ENCODE data around the gene TEX26.

The TEX26 gene

DNA sequence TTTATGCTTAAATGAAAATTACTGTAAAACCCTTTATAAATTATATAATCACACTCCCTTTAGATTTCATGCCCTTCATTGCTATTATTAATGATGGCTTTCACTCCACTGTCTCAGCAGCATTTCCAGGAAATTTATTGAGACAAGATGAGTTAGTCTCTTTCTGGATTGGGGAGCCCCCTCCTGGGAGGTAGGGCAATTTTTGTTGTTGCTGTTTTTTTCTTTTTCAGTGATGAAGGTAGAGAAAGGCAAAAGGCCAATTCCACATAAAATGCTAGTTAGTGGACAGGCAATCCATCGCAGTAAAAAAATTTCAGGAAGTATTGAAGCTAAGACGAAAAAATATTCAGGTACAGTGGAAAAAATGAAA, 80.2 kb downstream of the TEX26 start:
- Histone ChIP-seq H3K4me1 (ENCODE audit: control insufficient read depth, insufficient read depth, low read length) (peaks cover 28% of the 10 kb centered on the region), H3K27ac (ENCODE audit: low read depth, low read length) (no peak overlapping the region), H3K36me3 (ENCODE audit: control insufficient read depth, insufficient read depth, low read length) (no peaks in the 10 kb centered on the region), H3K27me3 (ENCODE audit: control insufficient read depth, insufficient read depth, low read length) (no peaks in the 10 kb centered on the region), H3K4me3 (ENCODE audit: low read depth, low read length) (no peak overlapping the region), H3K9me3 (ENCODE audit: control insufficient read depth, insufficient read depth, low read depth, low read length) (no peaks in the 10 kb centered on the region), H3K9ac (ENCODE audit: low read length) (no peak overlapping the region)

DNA sequence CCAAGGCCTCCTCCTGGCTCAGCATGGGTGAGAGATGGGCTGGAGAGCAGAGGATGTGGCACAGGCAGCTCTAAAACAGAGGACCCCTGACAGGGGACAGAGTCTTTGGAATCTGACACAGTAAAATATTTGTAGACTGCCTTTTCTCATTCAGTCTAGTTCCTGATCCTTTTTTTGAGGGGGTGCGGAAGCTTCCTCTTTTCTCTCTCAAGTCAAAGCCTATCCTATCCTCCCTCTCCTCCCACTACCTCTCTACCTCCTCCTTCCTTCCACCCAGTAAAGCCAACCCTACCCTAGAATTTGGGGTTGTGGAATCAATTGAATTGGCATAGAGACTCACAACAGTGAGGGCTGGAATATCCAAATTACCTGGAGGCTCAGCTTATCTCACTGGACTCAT, 82.0 kb downstream of the TEX26 start:
- no peak overlapping the region for H3K27ac ChIP-seq (ENCODE audit: low read depth, low read length)
- no peak overlapping the region for H3K4me3 ChIP-seq (ENCODE audit: low read depth, low read length)
- H3K36me3 ChIP-seq (ENCODE audit: control insufficient read depth, insufficient read depth, low read length) = no peaks in the 10 kb centered on the region
- no peaks in the 10 kb centered on the region for H3K9me3 ChIP-seq (ENCODE audit: control insufficient read depth, insufficient read depth, low read depth, low read length)
- H3K4me1 ChIP-seq (ENCODE audit: control insufficient read depth, insufficient read depth, low read length) = peaks cover 28% of the 10 kb centered on the region
- no peaks in the 10 kb centered on the region for H3K27me3 ChIP-seq (ENCODE audit: control insufficient read depth, insufficient read depth, low read length)
- no peak overlapping the region for H3K9ac ChIP-seq (ENCODE audit: low read length)

DNA sequence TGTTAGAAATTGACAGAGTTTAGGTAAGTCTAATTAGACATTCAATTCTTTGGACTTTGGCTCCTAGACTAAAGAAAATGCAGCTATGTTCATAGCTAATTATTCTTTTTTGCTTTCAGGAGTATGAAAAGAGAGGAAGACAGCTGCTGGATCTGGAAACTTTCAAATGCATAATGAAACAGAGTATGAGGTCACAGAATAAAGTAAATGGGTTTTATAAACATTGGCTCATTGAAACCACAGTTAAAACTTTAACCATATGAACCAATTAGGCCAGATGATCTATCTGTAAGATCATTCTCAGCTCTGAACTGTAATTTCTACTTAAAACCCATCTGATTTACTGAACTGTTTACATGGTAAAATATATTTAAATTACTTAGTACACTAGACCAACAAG, 82.7 kb downstream of the TEX26 start:
- Histone ChIP-seq H3K27me3 (ENCODE audit: control insufficient read depth, insufficient read depth, low read length) (no peaks in the 10 kb centered on the region), H3K27ac (ENCODE audit: low read depth, low read length) (no peak overlapping the region), H3K36me3 (ENCODE audit: control insufficient read depth, insufficient read depth, low read length) (no peaks in the 10 kb centered on the region), H3K4me1 (ENCODE audit: control insufficient read depth, insufficient read depth, low read length) (peaks cover 28% of the 10 kb centered on the region), H3K9ac (ENCODE audit: low read length) (no peak overlapping the region), H3K4me3 (ENCODE audit: low read depth, low read length) (no peak overlapping the region), H3K9me3 (ENCODE audit: control insufficient read depth, insufficient read depth, low read depth, low read length) (no peaks in the 10 kb centered on the region)

DNA sequence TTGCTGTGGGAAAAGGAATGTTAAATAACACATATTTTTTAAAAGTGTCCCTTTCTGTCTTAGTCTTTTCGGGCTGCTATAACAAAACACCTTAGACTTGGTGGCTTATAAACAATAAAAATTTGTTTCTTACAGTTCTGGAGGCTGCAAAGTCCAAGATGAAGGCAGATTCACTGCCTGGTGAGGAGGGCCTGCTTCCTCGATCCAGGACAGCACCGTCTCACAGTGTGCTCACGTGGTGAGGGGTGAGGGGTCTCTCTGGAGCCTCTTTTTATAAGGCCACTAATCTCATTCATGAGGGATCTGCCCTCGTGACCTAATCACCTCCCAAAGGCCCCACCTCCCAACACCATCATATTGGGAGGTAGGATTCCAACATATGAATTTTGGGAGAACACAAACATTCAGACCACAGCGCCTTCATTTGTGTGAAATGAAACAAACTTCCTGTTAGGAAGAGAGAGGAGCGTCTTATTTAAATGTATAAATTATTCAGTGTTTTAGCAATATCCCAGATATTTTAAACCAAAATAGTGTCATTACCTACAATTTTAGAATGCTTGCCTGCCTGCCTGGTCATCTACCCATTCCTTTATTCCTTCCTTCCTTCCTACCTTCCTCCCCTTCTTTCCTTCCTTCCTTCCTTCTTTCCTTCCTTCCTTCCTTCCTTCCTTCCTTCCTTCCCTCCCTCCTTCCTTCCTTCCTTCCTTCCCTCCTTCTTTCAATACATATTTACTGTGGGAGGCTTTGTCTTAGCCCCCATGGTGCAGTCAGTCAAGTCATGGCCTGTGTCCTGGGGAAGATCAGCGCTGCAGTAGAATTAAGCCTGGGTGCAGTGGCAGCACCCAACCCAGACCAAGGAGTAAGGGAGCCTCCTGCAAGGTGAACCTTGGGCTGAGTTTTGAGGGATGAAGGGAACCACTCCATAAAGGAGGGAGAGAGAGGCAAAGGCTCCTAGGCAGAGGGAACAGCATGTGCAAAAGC, 84.2 kb downstream of the TEX26 start:
- Histone ChIP-seq H3K9me3 (ENCODE audit: control insufficient read depth, insufficient read depth, low read depth, low read length) (no peaks in the 10 kb centered on the region), H3K36me3 (ENCODE audit: control insufficient read depth, insufficient read depth, low read length) (no peaks in the 10 kb centered on the region), H3K4me1 (ENCODE audit: control insufficient read depth, insufficient read depth, low read length) (peaks cover 14% of the 10 kb centered on the region), H3K27ac (ENCODE audit: low read depth, low read length) (no peak overlapping the region), H3K9ac (ENCODE audit: low read length) (no peak overlapping the region), H3K27me3 (ENCODE audit: control insufficient read depth, insufficient read depth, low read length) (no peaks in the 10 kb centered on the region), H3K4me3 (ENCODE audit: low read depth, low read length) (no peak overlapping the region)

DNA sequence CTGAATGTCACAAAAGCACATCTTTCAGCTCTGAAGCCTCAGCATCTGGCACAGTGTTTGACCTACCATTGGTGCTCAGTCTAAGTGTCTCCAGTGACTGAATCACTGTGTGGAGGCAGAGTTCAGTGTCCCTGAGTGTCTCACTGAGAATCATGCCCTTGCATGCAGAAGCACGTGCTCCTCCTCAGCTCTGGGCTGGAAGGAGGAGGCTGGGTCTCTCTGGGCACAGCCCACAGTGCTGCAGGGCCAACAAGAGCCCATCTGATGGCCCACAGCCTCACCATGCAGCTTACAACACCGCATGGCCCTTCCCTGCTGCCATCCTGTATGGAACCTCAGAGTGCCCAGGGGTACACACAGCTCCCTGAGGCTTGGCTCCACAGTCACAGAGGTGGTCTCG, 86.1 kb downstream of the TEX26 start:
- H3K9me3 ChIP-seq (ENCODE audit: control insufficient read depth, insufficient read depth, low read depth, low read length) = no peaks in the 10 kb centered on the region
- H3K27me3 ChIP-seq (ENCODE audit: control insufficient read depth, insufficient read depth, low read length) = no peaks in the 10 kb centered on the region
- H3K4me3 ChIP-seq (ENCODE audit: low read depth, low read length) = no peak overlapping the region
- H3K9ac ChIP-seq (ENCODE audit: low read length) = no peak overlapping the region
- no peaks in the 10 kb centered on the region for H3K36me3 ChIP-seq (ENCODE audit: control insufficient read depth, insufficient read depth, low read length)
- H3K27ac ChIP-seq (ENCODE audit: low read depth, low read length) = no peak overlapping the region
- H3K4me1 ChIP-seq (ENCODE audit: control insufficient read depth, insufficient read depth, low read length) = no peaks in the 10 kb centered on the region

DNA sequence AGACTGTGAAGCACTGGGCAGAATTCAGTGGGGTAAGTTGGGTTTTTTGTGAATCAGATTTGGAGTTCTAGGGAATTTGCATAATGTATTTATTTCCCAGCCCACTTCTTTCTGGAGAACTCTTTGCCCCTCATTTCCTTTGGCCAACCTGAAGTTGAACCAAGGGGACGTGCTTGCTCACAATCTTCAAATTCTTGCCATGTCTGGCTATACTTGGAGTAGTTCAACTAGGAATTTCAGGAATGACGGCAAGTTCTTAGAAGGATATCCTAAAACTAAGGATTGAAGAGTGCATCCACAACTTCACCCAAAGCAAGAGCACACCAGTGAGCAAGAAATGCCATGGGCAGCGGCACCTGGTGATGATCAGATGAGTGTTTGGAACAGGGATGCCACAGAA, 88.5 kb downstream of the TEX26 start:
- no peak overlapping the region for H3K27ac ChIP-seq (ENCODE audit: low read depth, low read length)
- H3K36me3 ChIP-seq (ENCODE audit: control insufficient read depth, insufficient read depth, low read length) = no peaks in the 10 kb centered on the region
- no peak overlapping the region for H3K9ac ChIP-seq (ENCODE audit: low read length)
- H3K27me3 ChIP-seq (ENCODE audit: control insufficient read depth, insufficient read depth, low read length) = no peaks in the 10 kb centered on the region
- no peaks in the 10 kb centered on the region for H3K9me3 ChIP-seq (ENCODE audit: control insufficient read depth, insufficient read depth, low read depth, low read length)
- no peak overlapping the region for H3K4me3 ChIP-seq (ENCODE audit: low read depth, low read length)
- no peaks in the 10 kb centered on the region for H3K4me1 ChIP-seq (ENCODE audit: control insufficient read depth, insufficient read depth, low read length)

DNA sequence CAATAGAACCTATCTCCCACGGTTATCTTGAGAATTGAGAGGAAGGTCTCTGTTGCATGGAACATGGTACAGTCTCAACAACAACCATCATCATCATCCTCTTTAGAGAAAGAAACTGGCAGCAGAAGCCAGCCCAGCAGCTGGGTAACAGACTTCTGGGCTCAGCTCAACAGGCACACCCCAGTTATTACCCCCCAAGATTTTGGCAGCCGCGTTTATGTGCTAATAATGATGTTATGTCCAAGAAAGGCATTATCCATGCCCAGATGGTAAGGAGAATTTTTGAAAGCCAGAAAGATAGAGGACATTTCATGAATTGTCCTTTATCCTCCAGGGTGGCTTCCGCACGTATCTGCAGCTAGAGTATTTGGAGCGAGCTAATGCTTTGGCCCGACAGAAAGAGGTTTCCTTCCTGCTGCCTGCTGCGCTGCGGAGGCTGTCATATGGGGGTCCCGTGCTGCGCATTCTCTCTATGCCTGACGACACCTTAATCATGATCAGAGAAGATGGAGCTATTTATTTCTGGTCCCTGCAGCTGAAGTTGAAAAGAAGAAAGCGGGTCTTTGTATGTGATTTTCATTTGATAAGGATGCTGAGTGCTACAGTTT, 89.9 kb downstream of the TEX26 start:
- no peaks in the 10 kb centered on the region for H3K4me1 ChIP-seq (ENCODE audit: control insufficient read depth, insufficient read depth, low read length)
- no peaks in the 10 kb centered on the region for H3K27me3 ChIP-seq (ENCODE audit: control insufficient read depth, insufficient read depth, low read length)
- no peak overlapping the region for H3K9ac ChIP-seq (ENCODE audit: low read length)
- H3K4me3 ChIP-seq (ENCODE audit: low read depth, low read length) = no peak overlapping the region
- no peak overlapping the region for H3K27ac ChIP-seq (ENCODE audit: low read depth, low read length)
- H3K9me3 ChIP-seq (ENCODE audit: control insufficient read depth, insufficient read depth, low read depth, low read length) = no peaks in the 10 kb centered on the region
- no peaks in the 10 kb centered on the region for H3K36me3 ChIP-seq (ENCODE audit: control insufficient read depth, insufficient read depth, low read length)

DNA sequence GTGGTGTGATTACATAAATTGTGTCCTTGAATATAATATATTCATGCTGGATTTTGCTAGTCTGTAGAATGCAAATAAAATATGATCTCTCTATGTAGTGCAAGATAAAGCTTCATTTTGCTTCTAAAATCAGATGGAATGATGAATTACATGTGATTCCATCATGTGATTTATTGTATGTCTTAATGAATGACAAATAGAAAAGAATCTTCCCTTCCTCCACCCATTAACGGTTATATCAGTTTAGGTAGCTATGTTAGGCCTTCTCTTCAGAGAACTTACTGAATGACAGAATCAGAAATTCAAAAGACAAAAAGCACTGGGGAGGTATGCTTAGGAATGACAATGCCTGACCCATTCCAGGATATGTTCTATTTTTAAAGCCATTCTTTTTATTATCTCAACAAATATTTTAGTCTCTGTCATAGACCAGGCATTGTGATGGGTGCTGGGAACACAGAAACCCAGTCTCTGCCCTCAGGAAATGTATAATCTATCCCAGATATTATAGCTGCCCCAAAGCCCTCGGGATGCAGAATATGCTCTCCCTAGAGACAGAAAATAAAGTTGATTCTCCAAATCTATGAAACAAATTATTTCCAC, 90.6 kb downstream of the TEX26 start:
- Histone ChIP-seq H3K27ac (ENCODE audit: low read depth, low read length) (no peak overlapping the region), H3K36me3 (ENCODE audit: control insufficient read depth, insufficient read depth, low read length) (no peaks in the 10 kb centered on the region), H3K27me3 (ENCODE audit: control insufficient read depth, insufficient read depth, low read length) (no peaks in the 10 kb centered on the region), H3K9me3 (ENCODE audit: control insufficient read depth, insufficient read depth, low read depth, low read length) (no peaks in the 10 kb centered on the region), H3K9ac (ENCODE audit: low read length) (no peak overlapping the region), H3K4me3 (ENCODE audit: low read depth, low read length) (no peak overlapping the region), H3K4me1 (ENCODE audit: control insufficient read depth, insufficient read depth, low read length) (no peaks in the 10 kb centered on the region)

Data from HUES6 (cell line).